H1 (cell line): ENCODE data around the gene VTN. TPM values are rescaled to one million over a fixed set of nuclear protein-coding genes. Genes with fewer than 3 reads are reported as not detected.

ENCODE experiments used
- NRF1 ChIP-seq: IDR thresholded peaks from 2 replicates; pipeline ENCODE4 v1.6.1; 2011; ENCODE audit warnings: mild to moderate bottlenecking, low read depth, low read length, improper control_type of control experiment
- SIN3A ChIP-seq, 2 experiments: IDR thresholded peaks in 1 of 2; conservative IDR thresholded peaks in 1 of 2; 2 replicates each; pipeline ENCODE4 v1.6.1; 2011 to 2012; ENCODE audit warnings: low read length in 2 of 2, improper control_type of control experiment in 1 of 2, low read depth in 1 of 2, mild to moderate bottlenecking in 1 of 2
- SIX5 ChIP-seq: IDR thresholded peaks from 2 replicates; pipeline ENCODE4 v1.6.1; 2011; ENCODE audit warnings: mild to moderate bottlenecking, low read depth, low read length
- polyA plus RNA-seq, 7 experiments: library from polyadenylated mRNA; depleted of rRNA in 3 of 7; stranded (reverse) in 5 of 7; unstranded in 2 of 7; fragments of >200 nt in 5 of 7; fragments of 200-250 nt in 2 of 7; gene quantifications; 1 replicate in 5 of 7; 2 replicates in 1 of 7; 4 replicates in 1 of 7; pipeline versions ENCODE4 v1.2.1 to v1.2.3, GENCODE V29; 2011 to 2013; ENCODE audit warnings: missing spikeins in 2 of 7, mixed read lengths in 2 of 7
- total RNA-seq: library from RNA; stranded (reverse); fragmentation: NEBNext Ultra II Directional; extraction: Animal tissue kit (Norgen Biotek cat#: 25700); gene quantifications from 2 replicates; pipeline ENCODE4 v1.2.1, GENCODE V29; 2021

Gene VTN
- total and polyA plus RNA-seq, 2 of the 8 experiments (the other 6 are each of a cell fraction or from before 2014, with no cell fraction given): 0.18 TPM; not detected in 1

DNA sequence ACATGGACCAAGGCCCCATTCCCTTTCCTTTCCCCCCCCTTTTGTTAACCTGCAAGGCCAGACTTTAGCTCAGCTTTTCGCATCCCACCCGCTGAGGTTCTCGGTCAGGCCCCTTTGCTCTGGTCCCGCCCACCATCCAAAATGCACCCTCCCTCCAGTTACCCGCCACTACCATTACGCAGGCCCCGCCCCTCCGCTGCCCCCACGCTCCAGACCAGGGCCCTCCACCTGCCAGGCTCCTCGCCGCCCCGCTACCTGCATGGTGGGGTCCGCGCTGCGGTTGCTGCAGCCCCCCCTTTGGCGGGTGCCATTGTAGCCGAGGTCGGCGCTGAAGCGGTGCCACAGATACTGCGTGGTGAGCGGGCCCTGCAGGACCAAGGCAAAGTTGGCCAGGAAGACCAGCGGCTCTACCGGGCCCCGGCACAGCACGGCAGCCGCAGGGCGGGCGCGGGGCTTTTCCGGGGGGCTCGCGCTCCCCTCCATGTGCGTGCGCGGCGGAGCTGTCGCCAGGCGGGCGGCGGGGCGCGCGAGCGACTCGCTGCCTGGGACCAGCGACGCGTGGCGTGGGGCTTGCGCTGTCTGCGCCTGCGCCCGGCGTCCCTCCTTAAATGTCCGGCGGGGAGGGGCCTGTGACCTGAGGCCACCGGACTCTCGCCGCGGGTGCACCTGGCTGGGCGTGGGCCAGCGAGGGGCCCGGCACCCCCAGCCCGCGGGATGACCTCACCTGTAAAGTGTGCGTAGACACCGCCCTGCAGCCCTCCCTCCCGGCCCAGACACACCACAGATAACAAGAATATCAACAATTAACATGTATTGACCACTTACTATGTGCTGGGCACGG, 35.7 kb upstream of the VTN start, which contains the start of gene SLC46A1 (continued):
- peak in 1 of 2 experiments; percentile 41; a peak in 1 of 4 replicates for TF ChIP-seq SIN3A (conservative IDR thresholded peaks at IDR 0.05 in 1 of 2, IDR thresholded peaks at IDR 0.05 in 1 of 2; ENCODE audit: low read depth in 1 of 2, low read length in 2 of 2)
- TF ChIP-seq SIX5: no peak
- TF ChIP-seq NRF1: peak; percentile 12; the same call in 1 of the 2 replicates
